WI38 (cell line): ENCODE data around the gene KCNJ15.

ENCODE experiments used
- H3K4me3 ChIP-seq: 2 replicates; pipeline ENCODE4 v1.5.1; 2011; ENCODE audit warnings: low read depth, mild to moderate bottlenecking, control low read depth, low read length
- TF ChIP-seq, protein P1 (sequence below): IDR thresholded peaks from 2 replicates; pipeline ENCODE4 v1.5.1; 2012; ENCODE audit warnings: low read depth, mild to moderate bottlenecking, control low read depth, low read length

KCNJ15 gene

DNA sequence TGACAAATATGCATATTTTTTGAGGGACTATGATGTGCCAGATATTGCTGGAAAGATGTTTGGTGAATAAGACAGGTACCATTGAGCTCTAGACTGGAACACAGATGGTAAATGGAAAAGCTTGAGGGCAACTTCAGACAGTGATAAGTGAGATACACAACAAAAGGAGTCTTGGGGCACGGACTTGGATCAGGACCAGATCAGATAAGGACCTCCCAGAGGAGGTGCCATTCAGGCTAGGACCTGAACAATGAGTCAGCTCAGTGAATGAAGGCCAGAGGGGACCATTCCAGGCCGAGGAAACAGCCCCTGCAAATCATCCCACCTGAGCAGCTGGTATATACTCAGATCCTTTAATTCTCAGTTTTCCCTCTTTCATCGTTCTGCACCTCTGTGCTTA, 1.8 kb upstream of the KCNJ15 start:
- TF ChIP-seq, protein P1, sequence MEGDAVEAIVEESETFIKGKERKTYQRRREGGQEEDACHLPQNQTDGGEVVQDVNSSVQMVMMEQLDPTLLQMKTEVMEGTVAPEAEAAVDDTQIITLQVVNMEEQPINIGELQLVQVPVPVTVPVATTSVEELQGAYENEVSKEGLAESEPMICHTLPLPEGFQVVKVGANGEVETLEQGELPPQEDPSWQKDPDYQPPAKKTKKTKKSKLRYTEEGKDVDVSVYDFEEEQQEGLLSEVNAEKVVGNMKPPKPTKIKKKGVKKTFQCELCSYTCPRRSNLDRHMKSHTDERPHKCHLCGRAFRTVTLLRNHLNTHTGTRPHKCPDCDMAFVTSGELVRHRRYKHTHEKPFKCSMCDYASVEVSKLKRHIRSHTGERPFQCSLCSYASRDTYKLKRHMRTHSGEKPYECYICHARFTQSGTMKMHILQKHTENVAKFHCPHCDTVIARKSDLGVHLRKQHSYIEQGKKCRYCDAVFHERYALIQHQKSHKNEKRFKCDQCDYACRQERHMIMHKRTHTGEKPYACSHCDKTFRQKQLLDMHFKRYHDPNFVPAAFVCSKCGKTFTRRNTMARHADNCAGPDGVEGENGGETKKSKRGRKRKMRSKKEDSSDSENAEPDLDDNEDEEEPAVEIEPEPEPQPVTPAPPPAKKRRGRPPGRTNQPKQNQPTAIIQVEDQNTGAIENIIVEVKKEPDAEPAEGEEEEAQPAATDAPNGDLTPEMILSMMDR = no peak

DNA sequence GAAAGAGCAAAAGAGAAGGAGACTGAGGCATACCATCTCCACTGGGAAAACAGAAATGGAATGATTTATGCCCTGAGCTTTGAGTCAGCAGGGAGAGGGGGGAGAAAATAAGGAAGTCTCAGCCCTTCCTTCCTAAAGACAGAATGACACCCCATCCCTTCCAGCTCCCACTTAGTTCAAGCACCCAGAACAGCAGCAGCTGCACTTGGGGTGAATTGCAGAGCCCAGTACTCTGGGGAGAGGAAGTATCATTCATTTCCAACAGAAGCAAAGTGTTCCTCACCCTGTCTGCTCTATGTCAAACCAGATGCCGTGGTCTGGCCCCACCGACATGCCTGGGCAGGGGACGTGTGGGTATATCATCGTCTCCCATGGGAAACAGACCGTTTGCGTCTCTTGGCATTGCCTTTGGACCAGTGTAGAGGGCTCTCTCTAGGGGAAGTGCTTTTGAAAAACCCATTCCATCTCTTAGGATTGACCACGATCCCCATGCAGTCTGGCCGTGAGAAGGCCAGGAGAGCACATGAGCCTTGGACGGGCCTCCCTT, 1.1 kb upstream of the KCNJ15 start:
- TF ChIP-seq, protein P1 = no peak
- H3K4me3 ChIP-seq = no peak overlapping the region

More for the DNA sequence above, 1.8 kb upstream of the KCNJ15 start:
- H3K4me3 ChIP-seq = no peak overlapping the region

- TF ChIP-seq, protein P1 = no peak
- no peak overlapping the region for H3K4me3 ChIP-seq
Observed at GRCh38 chr21:38257667-38258066, 876 bp downstream of the KCNJ15 start.

GRCh38 chr21:38258521-38259485, 2.0 kb downstream of the KCNJ15 start:
- TF ChIP-seq, protein P1 = no peak
- H3K4me3 ChIP-seq = no peak overlapping the region

DNA sequence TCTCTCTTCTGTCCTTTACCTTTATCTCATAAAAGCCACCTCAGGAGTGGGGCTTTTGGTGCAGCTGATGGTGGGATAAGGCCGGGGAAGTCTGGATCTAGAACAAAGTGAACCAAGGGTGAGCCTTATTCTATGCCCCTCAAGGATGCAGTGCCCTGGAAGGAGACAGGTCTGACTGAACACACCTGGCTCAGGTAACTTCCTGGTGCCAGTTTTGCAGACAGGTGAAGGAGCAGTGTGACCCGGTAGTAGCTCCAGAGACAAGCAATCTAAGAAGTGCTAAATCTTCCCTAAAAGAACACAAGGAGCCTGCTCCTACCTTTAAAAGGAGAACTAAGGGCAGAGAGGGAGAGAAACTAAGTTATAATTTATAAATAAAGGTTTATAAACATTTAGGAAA, 2.9 kb downstream of the KCNJ15 start:
- no peak overlapping the region for H3K4me3 ChIP-seq
- TF ChIP-seq, protein P1 = no peak

DNA sequence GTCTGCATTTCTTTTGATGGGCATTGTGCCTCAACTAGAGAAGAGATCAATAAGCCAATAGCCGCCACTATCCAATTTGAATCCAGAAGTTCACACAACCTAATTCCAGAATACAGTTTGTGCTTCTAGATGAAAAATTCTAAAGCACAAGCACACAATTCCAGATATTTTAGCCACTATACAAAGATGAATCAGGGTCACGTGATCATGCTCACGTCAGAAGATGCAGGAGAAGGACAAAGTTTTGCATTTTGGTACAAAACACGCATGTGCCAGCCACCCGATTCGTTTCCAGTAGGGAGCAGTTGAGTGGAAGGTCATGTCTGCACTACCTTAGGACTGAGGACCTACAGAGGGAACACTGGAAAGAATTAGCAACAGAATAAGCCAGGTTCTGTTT, 3.6 kb downstream of the KCNJ15 start:
- TF ChIP-seq, protein P1 = no peak
- H3K4me3 ChIP-seq = no peak overlapping the region

DNA sequence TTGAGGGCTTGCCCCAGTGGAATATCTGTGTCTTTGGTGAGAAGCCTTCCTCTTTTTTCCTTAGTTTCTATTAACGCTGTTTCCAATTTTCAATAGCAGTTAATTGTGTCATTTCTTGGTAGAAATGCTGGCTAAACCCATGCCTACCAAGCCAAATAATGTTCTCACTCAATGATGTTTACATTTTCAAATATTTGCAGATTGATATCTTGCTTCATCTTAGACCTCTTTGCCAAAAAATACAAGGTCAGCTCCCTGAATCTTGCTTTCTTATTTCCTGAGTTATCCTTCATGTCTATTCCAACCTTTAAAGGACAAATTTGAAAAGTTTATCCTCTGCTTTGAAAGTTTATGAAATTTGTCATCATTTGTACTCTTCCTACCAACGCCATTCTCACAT, 5.1 kb downstream of the KCNJ15 start:
- no peak overlapping the region for H3K4me3 ChIP-seq
- TF ChIP-seq, protein P1 = no peak
